Activated B cell treated with CpG ODN at 0.5 μM for 24 hours (primary cell): ENCODE measurements around the gene WDR17. TPM values are rescaled to one million over a fixed set of nuclear protein-coding genes. Genes with fewer than 3 reads are reported as not detected.

ENCODE experiments used
- ATAC-seq: fragments of 200-7000 bp; cut with Tn5 transposase; one replicate; pipeline ENCODE4 v1.10.0; 2021; ENCODE audit warnings: low read depth, mild to moderate bottlenecking, moderate library complexity
- CTCF ChIA-PET: fragments of 350-600 bp; sonication (Branson Sonifier 250); formaldehyde crosslinking; loops from one replicate; lab custom pipeline; 2021; ENCODE audit warnings: antibody characterized with exemption; lab: Charles Lee
- POLR2A ChIA-PET: fragments of 350-600 bp; sonication (Branson Sonifier 250); formaldehyde crosslinking; loops from one replicate; lab custom pipeline; 2021; ENCODE audit warnings: antibody characterized with exemption; lab: Charles Lee
- DNase-seq: peaks from one replicate; pipeline ENCODE4 v3.0.0; 2022
- H3K27ac Mint-ChIP-seq: one replicate; pipeline ENCODE4 v1.8.0; 2020; ENCODE audit warnings: mixed read lengths
- H3K27me3 Mint-ChIP-seq: one replicate; pipeline ENCODE4 v1.8.0; 2021; ENCODE audit warnings: mixed read lengths
- H3K36me3 Mint-ChIP-seq: one replicate; pipeline ENCODE4 v1.8.0; 2021; ENCODE audit warnings: low read depth, mixed read lengths
- H3K4me1 Mint-ChIP-seq: one replicate; pipeline ENCODE4 v1.8.0; 2021; ENCODE audit warnings: mixed read lengths
- H3K4me3 Mint-ChIP-seq: one replicate; pipeline ENCODE4 v1.8.0; 2020; ENCODE audit warnings: mild to moderate bottlenecking, mixed read lengths
- H3K9me3 Mint-ChIP-seq: one replicate; pipeline ENCODE4 v1.8.0; 2020; ENCODE audit warnings: mixed read lengths
- intact Hi-C: fragments of 100-400 bp; cut with micrococcal nuclease; formaldehyde crosslinking; loops from one replicate; pipeline ENCODE4 v1.15.1; 2024
- total RNA-seq: library from RNA; stranded (reverse); gene quantifications from 2 replicates; pipeline ENCODE4 v1.2.3, GENCODE V29; 2022
- TF ChIP-seq, protein P1 (sequence below): fragments of 200-600 bp; IDR thresholded peaks from one replicate; pipeline ENCODE4 v1.8.0; 2022; ENCODE audit warnings: antibody characterized with exemption, mild to moderate bottlenecking

WDR17 gene
- total RNA-seq, 1 donor from 2014 or later, result 6.2 TPM

DNA sequence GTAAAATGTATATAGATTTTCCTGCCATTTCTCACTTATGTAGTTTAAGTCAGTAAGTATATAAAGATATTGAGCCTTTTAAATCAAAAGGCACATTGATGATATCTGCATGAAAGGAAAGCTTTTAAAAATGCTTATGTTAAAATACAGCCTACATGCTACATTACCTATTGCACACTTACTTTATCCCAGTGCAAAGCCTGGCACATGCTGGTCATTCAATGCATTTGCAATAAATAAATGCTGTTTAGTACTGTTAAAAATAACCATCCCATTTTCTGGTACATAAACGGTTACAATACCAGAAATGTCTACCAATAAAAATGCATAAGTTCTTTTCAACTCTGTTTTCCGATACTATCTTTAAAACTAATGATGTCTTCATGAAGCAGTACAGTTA lies 151.9 kb downstream of the WDR17 start:
- POLR2A ChIA-PET, result no interaction called here
- no peaks in the 10 kb centered on the region for H3K4me1 Mint-ChIP-seq

DNA sequence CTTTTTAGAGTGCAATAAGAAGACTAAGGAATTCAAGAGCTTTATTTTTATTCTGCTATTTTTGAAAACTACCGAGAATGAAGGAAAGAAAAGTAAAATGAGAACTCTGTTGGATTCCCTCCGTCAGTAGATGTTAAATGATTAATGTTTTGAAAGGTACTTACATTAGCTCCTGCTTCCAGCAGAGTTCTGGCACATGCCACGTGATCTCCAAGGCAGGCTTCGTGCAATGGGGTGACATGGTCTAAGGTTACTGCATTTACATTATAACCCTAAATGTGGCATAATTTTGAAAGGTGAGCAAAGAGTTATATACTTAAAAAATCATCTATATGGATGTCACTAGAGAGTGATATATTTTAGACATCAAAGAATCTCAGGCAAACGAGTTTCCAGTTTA lies 156.5 kb downstream of the WDR17 start:
- CTCF ChIA-PET, result no interaction called here
- H3K9me3 Mint-ChIP-seq, result no peaks in the 10 kb centered on the region

More for the DNA sequence above, 151.9 kb downstream of the WDR17 start:
- ATAC-seq (no peak), DNase-seq (no peak)
- H3K27ac Mint-ChIP-seq, result no peak overlapping the region
- no peak overlapping the region for H3K4me3 Mint-ChIP-seq
- CTCF ChIA-PET, result interaction anchor here (0.6 kb wide), 1 partner anchor 182 kb away, joined by 3 read pairs; no protein-coding TSS in a partner anchor
- H3K27me3 Mint-ChIP-seq, result peaks cover 4% of the 10 kb centered on the region
- TF ChIP-seq, protein P1, sequence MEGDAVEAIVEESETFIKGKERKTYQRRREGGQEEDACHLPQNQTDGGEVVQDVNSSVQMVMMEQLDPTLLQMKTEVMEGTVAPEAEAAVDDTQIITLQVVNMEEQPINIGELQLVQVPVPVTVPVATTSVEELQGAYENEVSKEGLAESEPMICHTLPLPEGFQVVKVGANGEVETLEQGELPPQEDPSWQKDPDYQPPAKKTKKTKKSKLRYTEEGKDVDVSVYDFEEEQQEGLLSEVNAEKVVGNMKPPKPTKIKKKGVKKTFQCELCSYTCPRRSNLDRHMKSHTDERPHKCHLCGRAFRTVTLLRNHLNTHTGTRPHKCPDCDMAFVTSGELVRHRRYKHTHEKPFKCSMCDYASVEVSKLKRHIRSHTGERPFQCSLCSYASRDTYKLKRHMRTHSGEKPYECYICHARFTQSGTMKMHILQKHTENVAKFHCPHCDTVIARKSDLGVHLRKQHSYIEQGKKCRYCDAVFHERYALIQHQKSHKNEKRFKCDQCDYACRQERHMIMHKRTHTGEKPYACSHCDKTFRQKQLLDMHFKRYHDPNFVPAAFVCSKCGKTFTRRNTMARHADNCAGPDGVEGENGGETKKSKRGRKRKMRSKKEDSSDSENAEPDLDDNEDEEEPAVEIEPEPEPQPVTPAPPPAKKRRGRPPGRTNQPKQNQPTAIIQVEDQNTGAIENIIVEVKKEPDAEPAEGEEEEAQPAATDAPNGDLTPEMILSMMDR, result no peak
- H3K36me3 Mint-ChIP-seq, result no peaks in the 10 kb centered on the region
- intact Hi-C loops, result loop anchor here (5.0 kb wide), 1 partner anchor 270 kb away; no protein-coding TSS in a partner anchor
- H3K9me3 Mint-ChIP-seq, result peaks cover 2% of the 10 kb centered on the region

DNA sequence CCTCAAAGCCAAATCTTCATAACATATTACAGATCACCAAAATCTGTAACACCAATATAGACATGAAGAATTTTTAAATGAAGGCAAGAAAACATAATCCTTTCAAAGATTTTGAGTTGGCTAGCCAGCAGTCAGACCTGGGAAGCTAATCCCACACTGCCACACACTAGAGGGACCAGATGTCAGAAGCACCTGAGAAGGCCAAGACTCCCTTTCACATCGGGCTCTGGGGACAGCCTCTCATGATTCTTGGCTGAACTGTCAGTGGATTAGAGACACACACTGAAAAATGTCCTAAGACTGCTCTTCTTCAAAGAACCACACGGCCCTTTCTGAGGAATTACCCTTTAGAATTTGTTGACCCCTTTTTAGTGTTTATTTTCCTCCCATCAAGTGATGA lies 157.9 kb downstream of the WDR17 start:
- DNase-seq (no peak), ATAC-seq (no peak)
- Mint-ChIP-seq H3K36me3 (no peaks in the 10 kb centered on the region), H3K4me1 (no peaks in the 10 kb centered on the region), H3K9me3 (no peaks in the 10 kb centered on the region), H3K27ac (no peak overlapping the region), H3K4me3 (no peak overlapping the region), H3K27me3 (peaks cover 12% of the 10 kb centered on the region)
- CTCF ChIA-PET, result no interaction called here
- intact Hi-C loops, result no loop called here
- POLR2A ChIA-PET, result no interaction called here
- TF ChIP-seq, protein P1, result no peak

More for the DNA sequence above, 156.5 kb downstream of the WDR17 start:
- ATAC-seq, result no peak
- no peaks in the 10 kb centered on the region for H3K36me3 Mint-ChIP-seq
- POLR2A ChIA-PET, result no interaction called here
- peaks cover 9% of the 10 kb centered on the region for H3K27me3 Mint-ChIP-seq
- TF ChIP-seq, protein P1, result no peak
- no peak overlapping the region for H3K27ac Mint-ChIP-seq
- no peak for DNase-seq
- H3K4me1 Mint-ChIP-seq, result no peaks in the 10 kb centered on the region
- no peak overlapping the region for H3K4me3 Mint-ChIP-seq
- intact Hi-C loops, result no loop called here

DNA sequence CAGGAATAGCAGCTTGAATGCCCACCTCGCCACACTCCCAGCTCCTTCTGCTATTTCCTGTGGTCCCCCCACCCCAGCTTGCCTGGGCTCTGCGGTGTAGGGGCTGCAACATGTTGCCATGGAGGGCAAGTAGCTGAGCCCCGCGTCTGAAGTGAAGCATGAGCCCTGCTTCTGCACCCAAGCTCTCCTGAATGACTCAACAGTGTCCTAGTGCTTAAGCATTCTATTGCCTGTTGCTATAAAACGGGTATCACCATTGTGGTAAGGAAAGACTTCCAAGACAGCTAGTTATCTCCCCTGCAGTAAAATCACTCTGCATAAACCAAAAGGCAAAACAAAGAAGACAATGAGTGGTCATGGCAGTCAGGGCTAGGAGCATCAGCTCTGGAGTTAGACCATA lies 161.1 kb downstream of the WDR17 start:
- Mint-ChIP-seq H3K4me1 (no peaks in the 10 kb centered on the region), H3K9me3 (no peaks in the 10 kb centered on the region), H3K4me3 (no peak overlapping the region), H3K36me3 (no peaks in the 10 kb centered on the region), H3K27ac (no peak overlapping the region), H3K27me3 (peaks cover 15% of the 10 kb centered on the region)
- TF ChIP-seq, protein P1, result no peak
- DNase-seq (no peak), ATAC-seq (no peak)
- ChIA-PET POLR2A (no interaction called here), CTCF (no interaction called here)
- intact Hi-C loops, result no loop called here

DNA sequence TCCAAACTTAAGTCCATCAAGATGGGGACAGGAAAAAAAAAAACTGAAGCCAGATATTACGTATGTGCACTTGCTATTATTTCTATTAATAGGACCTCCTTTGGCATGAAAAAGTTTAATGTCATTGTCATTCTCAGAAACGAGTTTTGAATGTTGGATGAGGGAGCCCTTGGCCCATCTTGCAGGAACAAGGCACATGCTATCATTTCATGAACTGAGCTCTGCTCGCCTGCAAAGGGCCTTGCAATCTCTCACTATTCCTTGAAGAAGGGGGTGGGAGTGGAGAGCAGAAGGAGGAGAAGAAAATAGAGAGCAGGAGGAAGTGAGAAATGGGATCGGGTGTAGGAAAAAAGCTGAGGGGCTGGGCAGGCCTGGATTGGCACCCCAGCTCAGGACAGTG lies 164.0 kb downstream of the WDR17 start:
- Mint-ChIP-seq H3K9me3 (no peaks in the 10 kb centered on the region), H3K4me3 (no peak overlapping the region), H3K36me3 (no peaks in the 10 kb centered on the region), H3K27me3 (peaks cover 20% of the 10 kb centered on the region), H3K4me1 (no peaks in the 10 kb centered on the region), H3K27ac (no peak overlapping the region)
- TF ChIP-seq, protein P1, result no peak
- ChIA-PET CTCF (no interaction called here), POLR2A (no interaction called here)
- intact Hi-C loops, result no loop called here
- ATAC-seq (no peak), DNase-seq (no peak)

Other genes with a start within 250 kb of the WDR17 start
- not detected in 2 replicates for gene SPATA4, start 129.7 kb downstream of the WDR17 start, total RNA-seq
- not detected in 2 replicates for gene ASB5, start 203.4 kb downstream of the WDR17 start, total RNA-seq